Stomach (tissue), 9 donors: ENCODE data around the gene STON2. TPM values are rescaled to one million over a fixed set of nuclear protein-coding genes. Genes with fewer than 3 reads are reported as not detected.
A peak's percentile ranks its signal among the peaks of the same experiment; 100 is the strongest.

Experiments used
- DNase-seq, 2 donors: peaks; one replicate each; pipeline versions ENCODE4 v3.0.0 to v3.0.0-alpha.2; 2013 to 2019
- H3K27ac ChIP-seq, 5 donors: fragments of 200-600 bp in 4 of 5; sonication (generic) in 4 of 5; one replicate each; pipeline ENCODE4 v1.5.1; 2013 to 2019; ENCODE audit warnings: mild to moderate bottlenecking in 1 of 5, moderate library complexity in 1 of 5
- H3K27me3 ChIP-seq, 3 donors: fragments of 200-600 bp; sonication (generic); one replicate each; pipeline ENCODE4 v1.5.1; 2017 to 2019; ENCODE audit warnings: mixed run types in 1 of 3
- H3K36me3 ChIP-seq, 4 donors: fragments of 200-600 bp; sonication (generic); 1 replicate in 3 of 4; 2 replicates in 1 of 4; pipeline ENCODE4 v1.5.1; 2016 to 2019
- H3K4me1 ChIP-seq, 4 donors: fragments of 200-600 bp; sonication (generic); one replicate each; pipeline ENCODE4 v1.5.1; 2016 to 2019
- H3K4me3 ChIP-seq, 4 donors: fragments of 200-600 bp; sonication (generic) in 3 of 4; one replicate each; pipeline ENCODE4 v1.5.1; 2016 to 2019; ENCODE audit warnings: mild to moderate bottlenecking in 1 of 4
- H3K9me3 ChIP-seq, 4 donors: fragments of 200-600 bp; sonication (generic); one replicate each; pipeline ENCODE4 v1.5.1; 2016 to 2019
- EP300 ChIP-seq: sonication (generic); formaldehyde crosslinking; IDR thresholded peaks from one replicate; pipeline ENCODE4 v1.6.1; 2017; ENCODE audit warnings: antibody characterized with exemption
- POLR2A ChIP-seq, 4 donors: fragments of 450-650 bp; IDR thresholded peaks; one replicate each; pipeline ENCODE4 v1.6.1; 2016; ENCODE audit warnings: antibody characterized with exemption in 4 of 4, control low read depth in 2 of 4, mild to moderate bottlenecking in 1 of 4, moderate library complexity in 1 of 4
- POLR2AphosphoS5 ChIP-seq, 3 donors: sonication (generic); formaldehyde crosslinking; IDR thresholded peaks; one replicate each; pipeline ENCODE4 v1.6.1; 2016; ENCODE audit warnings: antibody characterized with exemption in 3 of 3
- WGBS, 5 donors: extraction: QIAGEN DNeasy Blood & Tissue Kit in 3 of 5; methylation state at CpG; one replicate each; pipeline versions ENCODE4 v1.1.5 to v1.1.7; 2013 to 2018; 5-methylcytosine and 5-hydroxymethylcytosine counted together
- intact Hi-C: fragments of 100-400 bp; cut with DNase I; formaldehyde crosslinking; loops from one replicate; pipeline ENCODE4 v1.15.1; 2023; ENCODE audit warnings: low total_unique reads
- polyA plus RNA-seq, 3 donors: library from polyadenylated mRNA; stranded (reverse); fragments of 200-250 nt; gene quantifications; one replicate each; pipeline ENCODE4 v1.2.3, GENCODE V29; 2013
- total RNA-seq, 5 donors: library from RNA; depleted of rRNA; stranded (reverse); fragments of >200 nt; gene quantifications; one replicate each; pipeline versions ENCODE4 v1.1.0 to v1.2.3, GENCODE V29; 2014 to 2016
- TF ChIP-seq, protein P1 (sequence below), 7 experiments: fragments of 450-650 bp in 4 of 7; fragments of 200-600 bp in 3 of 7; sonication (generic) in 3 of 7; IDR thresholded peaks; one replicate each; pipeline ENCODE4 v1.5.1; 2016 to 2019; ENCODE audit warnings: antibody characterized with exemption in 7 of 7, control low read depth in 2 of 7, mild to moderate bottlenecking in 1 of 7
- donor health status: healthy with polysubstance abuse.
- donor health status: Bipolar disorder and iron deficiency.
- donor health status: healthy.

STON2 gene
- total and polyA plus RNA-seq, 8 donors, result 1.4 to 50.2 (median 8.3) TPM

DNA sequence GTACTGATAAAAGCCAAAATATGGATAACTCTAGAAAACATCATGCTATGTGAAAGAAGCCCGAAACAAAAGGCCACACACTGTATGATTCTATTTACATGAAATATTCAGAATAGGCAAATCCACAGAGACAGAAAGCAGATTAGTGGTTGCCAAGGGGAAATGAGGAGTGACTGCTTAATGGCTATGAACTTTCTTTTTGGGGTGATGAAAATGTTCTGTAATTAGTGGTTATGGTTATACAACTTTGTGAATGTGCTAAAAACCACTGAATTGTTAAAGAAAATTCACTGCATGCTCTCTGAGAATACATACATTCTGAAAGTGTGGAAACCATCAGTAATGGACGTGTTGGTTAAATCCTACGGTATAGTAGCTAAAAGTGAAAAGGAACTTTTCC is 39.9 kb upstream of the STON2 start:
- DNase-seq, result no peak
- Histone ChIP-seq H3K9me3 (no peaks in the 10 kb centered on the region), H3K27ac (no peak overlapping the region), H3K4me1 (peaks cover 10 to 21% (median 17%) of the 10 kb centered on the region in 4 donors), H3K4me3 (no peak overlapping the region), H3K36me3 (no peaks in the 10 kb centered on the region), H3K27me3 (peaks cover 0 to 91% (median 21%) of the 10 kb centered on the region in 3 donors)
- no peak for TF ChIP-seq EP300
- TF ChIP-seq, protein P1, sequence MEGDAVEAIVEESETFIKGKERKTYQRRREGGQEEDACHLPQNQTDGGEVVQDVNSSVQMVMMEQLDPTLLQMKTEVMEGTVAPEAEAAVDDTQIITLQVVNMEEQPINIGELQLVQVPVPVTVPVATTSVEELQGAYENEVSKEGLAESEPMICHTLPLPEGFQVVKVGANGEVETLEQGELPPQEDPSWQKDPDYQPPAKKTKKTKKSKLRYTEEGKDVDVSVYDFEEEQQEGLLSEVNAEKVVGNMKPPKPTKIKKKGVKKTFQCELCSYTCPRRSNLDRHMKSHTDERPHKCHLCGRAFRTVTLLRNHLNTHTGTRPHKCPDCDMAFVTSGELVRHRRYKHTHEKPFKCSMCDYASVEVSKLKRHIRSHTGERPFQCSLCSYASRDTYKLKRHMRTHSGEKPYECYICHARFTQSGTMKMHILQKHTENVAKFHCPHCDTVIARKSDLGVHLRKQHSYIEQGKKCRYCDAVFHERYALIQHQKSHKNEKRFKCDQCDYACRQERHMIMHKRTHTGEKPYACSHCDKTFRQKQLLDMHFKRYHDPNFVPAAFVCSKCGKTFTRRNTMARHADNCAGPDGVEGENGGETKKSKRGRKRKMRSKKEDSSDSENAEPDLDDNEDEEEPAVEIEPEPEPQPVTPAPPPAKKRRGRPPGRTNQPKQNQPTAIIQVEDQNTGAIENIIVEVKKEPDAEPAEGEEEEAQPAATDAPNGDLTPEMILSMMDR (IDR thresholded peaks at IDR 0.05), result no peak
- TF ChIP-seq POLR2A (IDR thresholded peaks at IDR 0.05), result no peak
- no peak for TF ChIP-seq POLR2AphosphoS5 (IDR thresholded peaks at IDR 0.05)
- WGBS, 5 donors, result 82 to 90% (median 86%) methylated on average over 3 of the region's 3 CpGs
- intact Hi-C loops, result no loop called here

DNA sequence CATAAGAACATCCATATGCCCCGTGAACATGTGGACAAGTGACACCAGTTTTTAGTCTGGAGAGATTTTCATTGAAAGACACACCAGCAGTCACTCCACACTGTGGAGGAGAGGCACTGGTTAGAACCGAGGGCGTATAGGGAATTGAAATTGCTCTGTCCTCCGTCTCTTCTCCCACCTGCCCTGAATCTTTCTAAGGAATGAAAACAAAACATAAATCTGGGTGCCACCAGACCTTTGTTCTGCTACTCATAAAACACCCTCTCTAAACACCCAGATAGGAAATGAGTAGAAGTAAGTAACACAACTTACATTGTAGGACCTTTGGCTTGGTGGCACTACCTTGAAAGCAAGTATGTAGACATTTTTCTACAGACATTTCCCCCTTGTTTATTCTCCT is 37.1 kb upstream of the STON2 start:
- intact Hi-C loops, result no loop called here
- DNase-seq, result no peak
- H3K36me3 ChIP-seq, result no peaks in the 10 kb centered on the region
- H3K27ac ChIP-seq, result no peak overlapping the region
- peaks cover 0 to 89% (median 21%) of the 10 kb centered on the region in 3 donors for H3K27me3 ChIP-seq
- 27 to 41% (median 32%) methylated on average over 4 of the region's 4 CpGs for WGBS, 5 donors
- H3K4me1 ChIP-seq, result peaks cover 10 to 24% (median 19%) of the 10 kb centered on the region in 4 donors
- no peaks in the 10 kb centered on the region for H3K9me3 ChIP-seq
- TF ChIP-seq EP300, result no peak
- no peak for TF ChIP-seq POLR2AphosphoS5 (IDR thresholded peaks at IDR 0.05)
- TF ChIP-seq, protein P1 (IDR thresholded peaks at IDR 0.05), result no peak
- no peak for TF ChIP-seq POLR2A (IDR thresholded peaks at IDR 0.05)
- no peak overlapping the region for H3K4me3 ChIP-seq

DNA sequence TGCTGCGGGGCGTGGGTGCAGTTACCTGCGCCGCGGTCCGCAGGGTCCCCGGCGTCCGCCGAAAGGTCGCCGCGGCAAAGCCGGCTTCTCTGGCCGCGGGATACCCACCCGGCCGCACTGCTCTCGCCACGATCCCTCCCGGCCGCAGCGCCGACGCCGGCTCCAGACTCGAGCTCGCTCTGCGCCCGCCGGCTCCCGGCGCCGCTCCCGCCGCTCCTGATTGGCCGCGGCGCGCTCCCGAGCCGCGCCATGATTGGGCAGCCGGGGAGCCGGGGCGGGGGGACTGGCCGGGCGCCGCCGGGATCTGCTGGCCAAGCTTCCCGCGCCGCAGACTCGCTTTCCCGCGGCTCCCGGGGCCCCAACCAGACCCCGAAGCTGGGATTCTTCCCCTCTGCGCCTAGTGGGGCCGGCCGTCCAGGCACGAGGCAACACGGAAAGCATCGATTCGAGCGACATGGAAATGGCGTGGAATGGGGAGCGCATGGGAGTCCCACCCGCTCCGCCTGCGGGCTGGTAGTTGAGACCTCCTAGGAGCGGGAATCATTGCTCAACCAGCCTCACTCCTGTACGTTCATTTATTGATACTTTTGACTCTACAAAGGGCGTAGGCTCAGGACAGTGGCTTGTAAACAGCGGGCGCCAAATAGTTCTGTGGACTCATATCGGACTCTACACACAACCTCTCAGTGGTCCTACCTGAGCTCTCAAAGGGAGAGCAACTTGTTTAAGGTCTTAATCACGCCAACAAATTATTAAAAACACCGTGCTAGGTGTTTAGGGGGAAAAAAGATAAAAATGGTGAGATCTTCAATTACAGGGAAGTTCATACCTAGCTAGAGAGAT is 36.4 kb upstream of the STON2 start:
- no peaks in the 10 kb centered on the region for H3K9me3 ChIP-seq
- peak overlapping the region; percentile 68 to 80 (median 72) for H3K4me3 ChIP-seq
- H3K36me3 ChIP-seq, result no peaks in the 10 kb centered on the region
- TF ChIP-seq, protein P1 (IDR thresholded peaks at IDR 0.05), result no peak
- peak in 1 of 3 donors; percentile 29 for TF ChIP-seq POLR2AphosphoS5 (IDR thresholded peaks at IDR 0.05)
- TF ChIP-seq POLR2A (IDR thresholded peaks at IDR 0.05), result no peak
- no peak for TF ChIP-seq EP300
- WGBS, 5 donors, result 1 to 2% (median 2%) methylated on average over 37 to 77 of the region's 79 CpGs
- intact Hi-C loops, result no loop called here
- H3K4me1 ChIP-seq, result peaks cover 10 to 24% (median 19%) of the 10 kb centered on the region in 4 donors
- H3K27ac ChIP-seq, result peak overlapping the region; percentile 41 to 76 (median 55)
- peaks cover 0 to 83% (median 21%) of the 10 kb centered on the region in 3 donors for H3K27me3 ChIP-seq
- DNase-seq, result peak; percentile 83 to 95

DNA sequence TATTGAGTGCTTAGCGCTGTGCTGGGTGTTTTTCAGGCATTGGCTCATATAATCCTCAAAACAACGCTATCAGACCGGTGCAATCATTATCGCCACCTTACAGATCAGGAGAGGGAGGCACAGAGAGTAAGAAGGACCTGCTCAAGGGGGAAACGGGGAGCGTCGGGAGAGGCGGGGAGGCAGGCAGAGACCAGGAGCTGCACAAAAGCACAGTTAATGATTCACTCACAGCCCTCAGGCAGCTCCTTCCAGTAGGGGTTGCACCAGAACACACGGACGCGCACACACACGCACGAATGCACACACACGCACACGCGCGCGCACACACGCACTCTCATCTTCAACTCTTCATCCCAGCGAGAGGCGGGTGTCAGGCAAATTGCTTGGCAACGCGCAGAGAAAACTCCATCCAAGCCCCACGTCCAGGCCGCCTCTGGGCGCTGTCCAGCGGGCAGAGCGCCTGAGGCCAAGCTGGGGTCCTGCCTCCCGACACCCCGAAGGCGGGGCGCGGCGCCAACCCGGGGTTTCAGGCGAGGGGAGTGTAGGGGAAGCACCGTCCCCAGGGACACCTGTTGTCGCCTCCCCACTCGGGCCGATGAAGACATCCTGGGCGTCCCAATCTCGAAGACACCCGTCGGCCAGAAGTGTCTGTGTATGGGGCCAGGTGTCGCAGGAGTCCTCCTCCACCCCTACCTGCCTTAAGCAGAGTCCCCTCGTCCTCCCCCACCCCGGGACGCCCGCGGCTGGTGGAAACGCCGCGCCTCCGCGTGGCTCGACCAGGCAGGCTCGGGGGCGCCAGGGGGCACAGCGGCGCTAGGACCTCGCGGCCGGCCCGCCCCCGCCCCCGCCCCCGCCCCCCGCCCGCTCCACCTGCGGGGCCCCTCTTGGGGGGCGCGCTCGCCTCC is 35.5 kb upstream of the STON2 start:
- Histone ChIP-seq H3K4me1 (peaks cover 10 to 24% (median 19%) of the 10 kb centered on the region in 4 donors), H3K36me3 (no peaks in the 10 kb centered on the region), H3K27me3 (peaks cover 0 to 74% (median 21%) of the 10 kb centered on the region in 3 donors), H3K4me3 (peak overlapping the region; percentile 68 to 80 (median 72)), H3K9me3 (no peaks in the 10 kb centered on the region), H3K27ac (peak overlapping the region; percentile 41 to 76 (median 55))
- intact Hi-C loops, result no loop called here
- TF ChIP-seq, protein P1 (IDR thresholded peaks at IDR 0.05), result no peak
- TF ChIP-seq EP300 (no peak), POLR2A (IDR thresholded peaks at IDR 0.05) (no peak), POLR2AphosphoS5 (IDR thresholded peaks at IDR 0.05) (no peak)
- DNase-seq, result peak; percentile 41 to 87
- WGBS, 5 donors, result 0 to 1% (median 1%) methylated on average over 20 to 73 of the region's 73 CpGs
